Omental fat pad (tissue), 4 donors: ENCODE measurements around the gene FBN1. TPM values are rescaled to one million over a fixed set of nuclear protein-coding genes. Genes with fewer than 3 reads are reported as not detected.

ENCODE experiments used
- ATAC-seq: fragments of 150-250 bp; one replicate; pipeline ENCODE4 v1.9.1; 2016; ENCODE audit warnings: mild to moderate bottlenecking, moderate library complexity; ENCODE audit not compliant: low FRiP score
- DNase-seq: peaks from one replicate; pipeline ENCODE4 v3.0.0-alpha.2; 2019; ENCODE audit warnings: low spot score
- CTCF ChIP-seq, 3 donors: fragments of 450-650 bp; IDR thresholded peaks; one replicate each; pipeline ENCODE4 v1.5.1; 2016 to 2017; ENCODE audit warnings: antibody characterized with exemption in 3 of 3, mild to moderate bottlenecking in 3 of 3, moderate library complexity in 2 of 3
- total RNA-seq, 4 donors: library from RNA; depleted of rRNA; stranded (reverse); fragments of >200 nt; gene quantifications; one replicate each; pipeline ENCODE4 v1.1.0, GENCODE V29; 2016

Gene FBN1
- total RNA-seq, 4 donors from 2014 or later: 91.5 to 413 (median 137) TPM

- no peak for DNase-seq
Observed at GRCh38 chr15:48408327-48408726, 237.2 kb downstream of the FBN1 start.

GRCh38 chr15:48407646-48408045 lies 237.9 kb downstream of the FBN1 start:
- DNase-seq (no peak), ATAC-seq (no peak)
- TF ChIP-seq CTCF (IDR thresholded peaks at IDR 0.05): no peak

More at GRCh38 chr15:48408327-48408726, 237.2 kb downstream of the FBN1 start:
- TF ChIP-seq CTCF (IDR thresholded peaks at IDR 0.05): no peak
- ATAC-seq: peak; percentile 15

- DNase-seq: no peak
- ATAC-seq: no peak
- no peak for TF ChIP-seq CTCF (IDR thresholded peaks at IDR 0.05)
Observed at GRCh38 chr15:48406911-48407310, 238.6 kb downstream of the FBN1 start.

- no peak for TF ChIP-seq CTCF (IDR thresholded peaks at IDR 0.05)
- ATAC-seq: no peak
- DNase-seq: no peak
Observed at GRCh38 chr15:48406266-48406891, 239.1 kb downstream of the FBN1 start.

- no peak for DNase-seq
- ATAC-seq: no peak
- TF ChIP-seq CTCF (IDR thresholded peaks at IDR 0.05): no peak
Observed at GRCh38 chr15:48402427-48403177, 242.9 kb downstream of the FBN1 start.

GRCh38 chr15:48400086-48400485 lies 245.4 kb downstream of the FBN1 start:
- DNase-seq (no peak), ATAC-seq (no peak)
- no peak for TF ChIP-seq CTCF (IDR thresholded peaks at IDR 0.05)

- DNase-seq (no peak), ATAC-seq (no peak)
- no peak for TF ChIP-seq CTCF (IDR thresholded peaks at IDR 0.05)
Observed at GRCh38 chr15:48397841-48398240, 247.7 kb downstream of the FBN1 start.
